IPS-20b (cell line): ENCODE results near the gene RAB3D.
"Not testable (repeated sequence)": the region's sequence is repeated elsewhere in the genome, so short reads cannot be mapped to it uniquely, and the experiment has no call there.

ENCODE experiments used
- H3K27ac ChIP-seq: one replicate; pipeline ENCODE4 v1.5.1; 2013; ENCODE audit warnings: low read length
- H3K27me3 ChIP-seq: 2 replicates; pipeline ENCODE4 v1.6.1; 2013; ENCODE audit warnings: mild to moderate bottlenecking, low read length, inconsistent platforms; ENCODE audit not compliant: insufficient read depth
- H3K36me3 ChIP-seq: 2 replicates; pipeline ENCODE4 v1.6.1; 2013; ENCODE audit warnings: low read depth, mild to moderate bottlenecking, inconsistent platforms, low read length, moderate library complexity; ENCODE audit not compliant: insufficient read depth
- H3K4me1 ChIP-seq: 2 replicates; pipeline ENCODE4 v1.6.1; 2013; ENCODE audit warnings: mild to moderate bottlenecking, control low read depth, inconsistent platforms, low read length, moderate library complexity; ENCODE audit not compliant: insufficient read depth
- H3K4me3 ChIP-seq: 2 replicates; pipeline ENCODE4 v1.5.1; 2013; ENCODE audit warnings: mild to moderate bottlenecking, low read length, inconsistent platforms
- H3K9ac ChIP-seq: 2 replicates; pipeline ENCODE4 v1.6.1; 2013; ENCODE audit warnings: low read depth, mild to moderate bottlenecking, inconsistent platforms, low read length, moderate library complexity
- H3K9me3 ChIP-seq: 2 replicates; pipeline ENCODE4 v1.6.1; 2013; ENCODE audit warnings: mild to moderate bottlenecking, low read depth, low read length, inconsistent platforms; ENCODE audit not compliant: insufficient read depth

Gene RAB3D

DNA sequence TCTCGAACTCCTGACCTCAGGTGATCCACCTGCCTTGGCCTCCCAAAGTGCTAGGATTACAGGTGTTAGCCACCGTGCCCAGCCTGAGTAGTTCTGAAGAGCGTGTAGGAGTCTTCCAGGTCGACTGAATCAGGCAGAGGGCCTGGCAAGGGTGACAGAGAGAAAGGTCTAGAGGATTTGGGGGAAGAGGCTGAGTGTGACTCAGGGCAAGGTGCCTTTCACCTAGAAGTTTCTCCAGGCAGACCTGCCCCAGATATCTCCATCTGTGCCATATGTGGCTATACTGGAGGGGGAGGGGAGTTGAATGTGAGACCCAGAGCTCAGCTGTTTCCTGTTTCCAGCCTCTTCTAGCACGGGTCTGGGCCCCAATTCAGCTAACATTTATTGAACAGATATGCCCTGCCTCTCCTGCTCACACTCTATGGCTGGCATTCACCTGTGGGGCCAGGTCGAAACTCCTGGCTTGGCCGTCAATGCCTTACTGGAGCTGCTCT lies 8.1 kb upstream of the RAB3D start:
- H3K27me3 ChIP-seq, result no peaks in the 10 kb centered on the region
- H3K27ac ChIP-seq, result no peak overlapping the region
- no peaks in the 10 kb centered on the region for H3K9me3 ChIP-seq
- H3K9ac ChIP-seq, result no peak overlapping the region
- H3K4me1 ChIP-seq, result peaks cover 4% of the 10 kb centered on the region
- no peak overlapping the region for H3K4me3 ChIP-seq
- H3K36me3 ChIP-seq, result no peaks in the 10 kb centered on the region

DNA sequence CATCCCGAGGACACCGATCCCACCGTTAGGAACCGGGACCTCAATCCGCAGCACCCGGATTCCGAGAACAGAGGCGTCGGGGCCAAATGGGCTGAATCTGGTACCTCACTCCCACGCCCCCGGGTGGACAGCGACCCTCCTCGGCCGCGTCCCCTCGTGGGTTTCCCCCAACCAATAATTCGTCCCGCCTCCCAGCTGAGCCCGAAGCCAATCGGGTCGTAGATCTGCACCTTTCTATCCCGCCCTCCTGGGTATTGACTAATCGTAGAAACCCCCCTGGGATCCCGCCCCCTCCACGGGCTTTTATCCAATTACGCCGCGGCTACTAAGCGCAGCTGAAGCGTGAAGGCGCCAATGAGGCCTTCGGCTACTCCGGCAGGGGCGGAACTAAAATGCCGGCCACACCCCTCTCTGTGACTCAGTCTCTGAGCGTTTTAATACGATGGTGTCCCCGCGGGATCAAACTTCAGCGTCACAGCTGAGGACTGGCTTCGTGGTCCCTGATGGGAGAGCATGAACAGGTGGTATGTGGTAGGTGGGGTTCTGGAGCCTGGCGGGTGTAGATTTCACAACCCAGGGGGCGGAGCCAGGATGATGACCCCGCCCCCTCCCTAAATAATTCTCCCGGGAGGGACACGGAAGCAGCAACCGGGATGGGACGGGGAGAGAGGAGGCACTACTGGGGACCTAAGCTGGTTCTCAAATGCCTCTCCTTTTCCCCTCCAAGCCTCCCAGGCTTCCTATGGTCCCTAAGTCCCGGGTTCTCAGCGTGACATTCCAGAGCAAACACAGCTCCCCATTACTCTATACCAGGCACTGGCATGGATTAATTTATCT lies 6.9 kb upstream of the RAB3D start, which contains the start of the genes CCDC159 and TMEM205:
TSS of gene CCDC159 (plus strand) at position 416 of the 837 bp plus-strand sequence. CDS start at position 504, 88 bp downstream.
TSS of gene TMEM205 (minus strand) at position 165 of the 837 bp plus-strand sequence. CDS start 649 bp downstream, outside the sequence.
- peak within 1 kb of the TSS; percentile 88; the same call in 1 of the 2 replicates for H3K9ac ChIP-seq
- no peak within 1 kb of the TSS for H3K27ac ChIP-seq
- H3K27me3 ChIP-seq, result no peaks in the 10 kb centered on the region
- peak within 1 kb of the TSS; percentile 96 for H3K4me3 ChIP-seq
- H3K36me3 ChIP-seq, result no peaks in the 10 kb centered on the region
- peaks cover 4% of the 10 kb centered on the region for H3K4me1 ChIP-seq
- H3K9me3 ChIP-seq, result no peaks in the 10 kb centered on the region

DNA sequence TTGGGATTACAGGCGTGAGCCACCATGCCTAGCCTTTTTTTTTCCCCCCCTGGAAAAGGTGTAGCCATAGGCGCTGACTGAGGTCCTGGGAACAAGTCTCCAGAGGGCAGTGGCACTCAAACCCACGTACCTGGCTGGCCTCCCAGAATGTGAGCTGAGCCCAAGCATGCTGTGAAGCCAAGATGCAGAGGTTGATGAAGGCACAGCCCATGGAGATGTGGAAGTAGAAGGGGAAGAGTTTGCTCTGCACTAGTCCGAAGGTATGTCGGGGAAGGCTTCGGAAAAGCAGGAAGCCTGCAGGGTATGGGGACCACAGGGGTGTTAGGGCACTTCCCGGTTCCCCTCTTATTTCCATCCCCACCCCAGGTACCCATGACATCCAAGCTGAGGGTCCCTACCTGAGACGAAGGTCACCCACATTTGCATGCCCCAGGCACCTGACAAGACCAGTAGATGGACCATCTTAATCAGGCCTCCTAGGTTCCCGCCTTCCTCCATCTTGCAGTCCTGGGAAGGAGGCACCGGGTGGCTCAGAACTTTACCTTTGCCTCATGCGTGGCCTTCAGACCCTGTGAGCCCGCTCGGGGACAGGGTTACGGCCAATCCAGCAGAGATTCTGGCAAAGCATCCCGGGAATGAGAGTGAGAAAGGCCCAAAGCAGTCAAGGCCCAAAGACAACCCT lies 5.8 kb upstream of the RAB3D start:
- Histone ChIP-seq H3K36me3 (no peaks in the 10 kb centered on the region), H3K27ac (no peak overlapping the region), H3K9ac (peak overlapping the region; percentile 88; the same call in 1 of the 2 replicates), H3K4me1 (peaks cover 4% of the 10 kb centered on the region), H3K27me3 (no peaks in the 10 kb centered on the region), H3K4me3 (peak overlapping the region; percentile 96), H3K9me3 (no peaks in the 10 kb centered on the region)

DNA sequence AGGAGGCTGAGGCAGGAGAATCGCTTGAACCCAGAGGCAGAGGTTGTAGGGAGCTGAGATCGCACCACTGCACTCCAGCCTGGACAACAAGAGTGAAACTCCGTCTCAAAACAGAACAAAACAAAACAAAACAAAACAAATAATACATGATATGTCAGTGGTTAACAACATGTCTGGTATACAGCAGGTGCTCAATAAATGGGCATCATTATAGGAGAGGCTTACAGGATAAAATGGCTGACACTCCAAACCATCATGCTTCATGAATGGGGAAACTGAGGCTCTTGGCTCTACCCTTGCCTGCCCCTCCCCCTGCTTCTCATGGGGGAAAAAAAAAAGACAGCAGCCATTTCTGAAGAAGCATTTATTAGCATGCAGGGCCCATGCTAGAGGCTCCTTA lies 3.0 kb upstream of the RAB3D start:
- Histone ChIP-seq H3K9ac (no peak overlapping the region), H3K27ac (no peak overlapping the region), H3K4me3 (no peak overlapping the region), H3K4me1 (peaks cover 4% of the 10 kb centered on the region), H3K27me3 (no peaks in the 10 kb centered on the region), H3K36me3 (no peaks in the 10 kb centered on the region), H3K9me3 (no peaks in the 10 kb centered on the region)

DNA sequence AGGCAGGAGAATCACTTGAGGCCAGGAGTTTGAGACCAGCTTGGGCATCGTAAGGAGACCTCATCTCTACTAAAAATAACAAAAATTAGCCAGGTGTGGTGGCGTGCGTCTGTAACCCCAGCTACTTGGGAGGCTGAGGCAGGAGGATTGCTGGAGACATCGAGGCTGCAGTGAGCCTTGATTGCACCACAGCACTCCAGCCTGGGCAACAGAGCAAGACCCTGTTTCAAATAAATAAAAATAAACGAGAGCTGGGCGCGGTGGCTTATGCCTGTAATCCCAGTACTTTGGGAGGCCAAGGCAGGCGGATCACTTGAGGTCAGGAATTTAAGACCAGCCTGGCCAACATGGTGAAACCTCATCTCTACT lies 626 bp upstream of the RAB3D start:
- H3K36me3 ChIP-seq, H3K27me3 ChIP-seq, H3K27ac ChIP-seq, H3K9ac ChIP-seq, H3K9me3 ChIP-seq, H3K4me1 ChIP-seq: not testable (repeated sequence)
- H3K4me3 ChIP-seq, result peak overlapping the region; percentile 79; the same call in 1 of the 2 replicates

DNA sequence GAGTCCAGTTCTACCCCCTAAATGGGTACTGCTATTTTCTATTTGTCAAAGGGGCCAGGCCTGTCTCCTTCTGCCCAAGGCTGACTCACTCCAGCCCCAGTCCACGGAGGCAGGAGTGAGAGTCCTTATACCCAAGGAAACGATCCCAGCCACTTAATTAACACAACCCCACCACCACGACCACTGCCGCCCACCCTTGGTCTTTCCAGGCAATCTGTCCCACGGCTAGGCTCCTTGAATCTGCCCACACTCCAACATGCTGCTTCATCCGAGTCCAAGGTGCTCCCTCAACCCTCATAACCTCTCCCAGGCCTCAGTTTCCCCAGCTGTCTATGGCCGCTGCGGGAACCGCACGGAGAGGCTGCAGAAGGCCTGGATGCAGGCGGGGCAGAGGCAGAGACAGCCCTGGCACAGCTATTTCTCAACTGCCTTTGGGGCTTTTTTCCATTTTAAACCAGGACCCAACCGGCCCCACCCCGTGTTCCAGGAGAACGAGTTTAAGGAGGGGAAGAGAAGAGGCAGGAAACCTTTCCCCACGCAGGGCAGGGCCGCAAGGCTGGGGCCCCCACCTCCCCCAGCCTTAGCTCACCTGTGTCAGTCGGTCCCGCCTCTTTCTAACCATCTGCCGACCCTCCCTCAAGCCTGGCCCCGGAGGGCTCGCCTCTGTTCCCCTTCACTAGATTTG lies 746 bp downstream of the RAB3D start:
- H3K9me3 ChIP-seq, result no peaks in the 10 kb centered on the region
- H3K9ac ChIP-seq, result peak overlapping the region; percentile 69; the same call in 1 of the 2 replicates
- H3K4me1 ChIP-seq, result no peaks in the 10 kb centered on the region; the same call in 1 of the 2 replicates
- H3K27ac ChIP-seq, result no peak overlapping the region
- peaks cover 8% of the 10 kb centered on the region for H3K36me3 ChIP-seq
- no peaks in the 10 kb centered on the region for H3K27me3 ChIP-seq
- H3K4me3 ChIP-seq, result peak overlapping the region; percentile 79

DNA sequence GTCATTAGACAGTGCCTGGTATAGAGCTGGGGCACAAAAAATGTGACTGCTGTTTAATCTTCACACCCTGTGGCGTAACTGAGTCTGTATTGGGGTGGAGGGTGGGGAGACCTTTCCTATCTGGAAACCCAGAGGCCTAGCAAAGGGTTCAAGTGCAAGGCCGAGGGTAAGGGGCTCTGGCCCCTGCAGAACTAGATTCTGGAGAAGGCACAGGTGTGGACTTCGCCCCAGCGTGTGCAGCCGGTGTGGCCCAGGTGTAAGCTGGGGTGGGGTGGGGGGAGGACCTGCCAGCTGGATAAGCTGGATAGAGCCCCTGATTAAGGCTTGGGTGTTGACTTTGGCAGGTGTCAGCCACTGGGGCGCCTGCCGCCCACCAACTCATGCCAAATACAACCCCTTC lies 1.3 kb downstream of the RAB3D start:
- Histone ChIP-seq H3K27ac (no peak overlapping the region), H3K36me3 (peaks cover 8% of the 10 kb centered on the region), H3K4me1 (no peaks in the 10 kb centered on the region; the same call in 1 of the 2 replicates), H3K9ac (no peak overlapping the region), H3K9me3 (no peaks in the 10 kb centered on the region), H3K4me3 (no peak overlapping the region), H3K27me3 (no peaks in the 10 kb centered on the region)

DNA sequence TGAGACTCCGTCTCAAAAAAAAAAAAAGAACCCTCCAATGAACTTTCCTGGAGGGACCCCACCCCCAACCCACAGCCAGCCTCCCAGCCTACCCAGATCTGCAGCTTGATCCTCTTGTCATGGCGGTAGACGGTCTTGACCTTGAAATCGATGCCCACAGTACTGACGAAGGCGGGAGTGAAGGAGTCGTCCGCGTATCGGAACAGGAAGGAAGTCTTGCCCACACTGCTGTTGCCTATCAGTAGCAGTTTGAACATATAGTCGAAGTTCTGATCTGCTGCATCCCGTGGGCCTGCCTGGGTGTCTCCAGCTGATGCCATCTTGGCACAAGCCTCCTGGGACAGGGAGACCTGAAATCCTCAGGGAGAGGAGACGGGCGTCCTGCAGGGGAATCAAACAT lies 2.4 kb downstream of the RAB3D start:
- H3K9me3 ChIP-seq, result no peaks in the 10 kb centered on the region
- H3K4me1 ChIP-seq, result no peaks in the 10 kb centered on the region; the same call in 1 of the 2 replicates
- peaks cover 13% of the 10 kb centered on the region for H3K36me3 ChIP-seq
- H3K27ac ChIP-seq, result no peak overlapping the region
- H3K9ac ChIP-seq, result no peak overlapping the region
- H3K4me3 ChIP-seq, result no peak overlapping the region
- no peaks in the 10 kb centered on the region for H3K27me3 ChIP-seq

DNA sequence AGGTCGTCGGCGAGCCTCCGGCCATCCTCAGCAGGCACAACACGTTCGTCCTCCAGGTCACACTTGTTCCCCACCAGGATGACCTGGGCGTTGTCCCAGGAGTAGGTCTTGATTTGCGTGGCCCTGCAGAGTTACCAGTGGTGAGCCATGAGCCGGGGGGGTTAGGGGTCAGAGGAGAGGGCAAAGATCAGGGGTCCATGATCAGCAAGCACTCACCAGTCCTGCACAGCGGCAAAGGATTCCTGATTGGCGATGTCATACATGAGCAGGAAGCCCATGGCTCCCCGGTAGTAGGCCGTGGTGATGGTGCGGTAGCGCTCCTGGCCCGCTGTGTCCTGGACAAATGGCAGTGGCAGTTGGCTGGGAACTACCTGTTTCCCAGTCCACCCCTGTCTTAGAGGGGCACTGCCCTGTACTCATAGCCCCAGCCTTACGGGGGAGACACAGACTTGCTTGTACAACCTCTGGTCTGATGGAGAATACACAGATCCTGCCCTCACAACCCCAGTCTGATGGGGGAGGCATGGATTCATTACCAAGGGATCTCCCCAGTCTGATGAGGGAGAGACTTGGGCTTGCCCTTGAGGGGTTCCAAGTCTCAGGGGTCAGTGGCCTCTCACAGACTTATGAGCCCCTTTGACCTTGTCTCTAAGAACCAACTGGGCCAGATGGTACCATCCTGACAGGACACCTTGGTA lies 3.9 kb downstream of the RAB3D start:
- peaks cover 13% of the 10 kb centered on the region for H3K36me3 ChIP-seq
- H3K9ac ChIP-seq, result no peak overlapping the region
- no peak overlapping the region for H3K4me3 ChIP-seq
- no peaks in the 10 kb centered on the region for H3K9me3 ChIP-seq
- H3K27ac ChIP-seq, result no peak overlapping the region
- no peaks in the 10 kb centered on the region; the same call in 1 of the 2 replicates for H3K4me1 ChIP-seq
- no peaks in the 10 kb centered on the region for H3K27me3 ChIP-seq

DNA sequence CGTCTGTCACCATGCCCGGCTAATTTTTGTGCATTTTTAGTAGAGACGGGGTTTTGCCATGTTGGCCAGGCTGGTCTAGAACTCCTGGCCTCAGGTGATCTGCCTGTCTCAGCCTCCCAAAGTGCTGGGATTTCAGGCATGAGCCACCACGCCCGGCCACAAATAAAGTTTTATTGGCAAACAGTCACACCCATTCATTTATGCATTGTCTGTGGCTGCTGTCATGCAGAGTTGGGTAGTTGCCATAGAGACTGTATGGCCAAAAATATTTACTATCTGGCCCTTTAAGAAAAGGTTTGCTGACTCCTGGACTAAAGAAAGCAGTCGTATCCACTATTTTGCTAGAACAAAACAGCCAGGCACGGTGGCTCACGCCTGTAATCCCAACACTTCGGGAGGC lies 5.6 kb downstream of the RAB3D start:
- H3K27me3 ChIP-seq, H3K4me3 ChIP-seq, H3K9me3 ChIP-seq, H3K27ac ChIP-seq, H3K4me1 ChIP-seq, H3K9ac ChIP-seq: not testable (repeated sequence)
- H3K36me3 ChIP-seq, result peaks cover 13% of the 10 kb centered on the region

DNA sequence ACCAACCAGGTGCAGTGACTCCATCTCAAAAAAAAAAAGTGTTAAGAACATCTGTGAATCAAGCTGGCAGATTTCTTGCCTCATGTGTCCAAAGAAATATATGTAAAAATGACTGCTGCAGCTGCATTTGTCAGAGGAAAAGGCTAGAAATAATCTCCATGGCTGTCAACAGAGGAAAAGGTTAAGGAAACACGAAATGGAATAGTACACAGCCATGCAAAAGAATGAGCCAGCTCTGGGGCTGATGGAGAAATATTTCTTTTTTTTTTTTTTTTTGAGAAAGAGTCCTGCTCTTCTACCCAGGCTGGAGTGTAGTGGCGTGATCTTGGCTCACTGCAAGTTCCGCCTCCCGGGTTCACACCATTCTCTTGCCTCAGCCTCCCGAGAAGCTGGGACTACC lies 6.6 kb downstream of the RAB3D start:
- H3K4me1 ChIP-seq, result no peaks in the 10 kb centered on the region
- no peak overlapping the region for H3K9ac ChIP-seq
- no peaks in the 10 kb centered on the region for H3K27me3 ChIP-seq
- no peak overlapping the region for H3K27ac ChIP-seq
- H3K36me3 ChIP-seq, result peaks cover 13% of the 10 kb centered on the region
- H3K4me3 ChIP-seq, result no peak overlapping the region
- H3K9me3 ChIP-seq, result no peaks in the 10 kb centered on the region
